IPS-18c (cell line): ENCODE data around the gene ETV6.

Experiments
- H3K4me3 ChIP-seq: 2 replicates; pipeline ENCODE4 v1.7.0; 2013; ENCODE audit warnings: low read depth, mild to moderate bottlenecking, low read length, moderate library complexity; ENCODE audit not compliant: insufficient read depth
- H3K9me3 ChIP-seq: one replicate; pipeline ENCODE4 v1.6.1; 2013; ENCODE audit warnings: mild to moderate bottlenecking, low read length, moderate library complexity; ENCODE audit not compliant: control insufficient read depth, insufficient read depth

The ETV6 gene

DNA sequence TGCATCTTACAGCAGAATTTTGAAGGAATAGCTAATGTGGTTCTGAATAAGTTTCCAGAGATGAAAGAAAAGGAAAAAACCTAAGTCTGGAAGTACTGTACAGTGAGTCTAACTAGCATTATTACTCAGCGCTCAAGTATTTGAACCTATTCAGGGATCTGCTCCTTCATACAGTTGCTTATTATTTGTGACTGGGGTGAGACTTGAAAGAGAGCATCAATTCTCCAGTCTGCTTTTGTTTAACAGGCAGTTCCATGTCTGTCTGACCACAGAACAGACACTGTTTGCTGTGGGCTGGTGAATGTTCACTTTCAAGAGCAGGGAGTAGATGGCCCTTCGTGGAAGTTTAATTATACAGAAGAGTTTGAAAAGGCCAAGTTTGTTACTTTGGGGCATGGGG is 9.3 kb downstream of the ETV6 start:
- no peaks in the 10 kb centered on the region for H3K9me3 ChIP-seq
- no peak overlapping the region for H3K4me3 ChIP-seq

DNA sequence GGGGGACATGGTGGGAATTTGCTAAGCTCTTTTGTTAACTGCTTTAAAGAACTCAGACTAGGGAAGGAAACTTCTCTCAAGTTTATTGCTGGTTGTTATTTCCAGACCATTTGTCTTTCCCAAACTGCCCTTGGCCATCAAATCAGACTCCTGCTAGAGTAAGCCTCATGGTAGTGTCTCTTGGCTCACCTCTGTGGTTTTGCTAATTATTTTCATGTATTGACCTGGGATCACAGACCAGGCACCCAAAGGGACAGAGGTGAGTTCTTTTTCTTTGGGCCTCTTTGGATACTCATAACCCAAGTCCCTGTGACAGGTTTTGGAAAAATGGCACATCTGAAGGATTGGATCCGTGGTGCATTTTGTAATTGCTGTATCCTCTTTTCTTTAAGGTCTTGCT is 11.2 kb downstream of the ETV6 start:
- no peak overlapping the region for H3K4me3 ChIP-seq
- H3K9me3 ChIP-seq: no peaks in the 10 kb centered on the region

DNA sequence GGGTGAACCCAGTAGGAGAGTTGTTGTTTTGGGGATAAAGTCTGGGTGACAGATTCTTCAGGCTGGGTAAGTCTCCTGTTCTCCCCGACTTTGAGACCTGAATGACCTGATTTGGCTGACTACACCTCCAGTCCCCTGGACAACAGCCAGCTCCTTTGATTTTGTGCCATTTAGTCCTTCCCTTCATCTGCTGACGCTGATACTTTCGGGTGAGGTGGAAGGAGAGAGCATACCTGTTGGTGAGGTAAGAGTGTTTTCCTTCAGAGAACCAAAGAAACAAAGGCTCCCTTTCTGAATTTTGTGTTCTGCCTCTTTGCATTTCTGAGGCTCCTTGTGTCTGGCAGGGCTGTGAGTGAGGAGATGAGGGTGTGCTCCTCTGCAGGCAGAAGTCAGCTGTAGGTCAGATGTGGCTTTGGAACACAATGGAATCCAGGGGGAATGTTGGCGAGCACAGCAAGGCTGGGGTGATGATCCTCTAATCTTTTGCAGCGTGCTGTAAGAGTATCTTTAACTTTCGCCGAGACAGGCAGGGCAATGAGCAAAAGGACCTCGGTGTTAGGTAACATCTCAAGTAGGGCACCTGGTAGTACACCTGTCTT is 12.1 kb downstream of the ETV6 start:
- no peaks in the 10 kb centered on the region for H3K9me3 ChIP-seq

DNA sequence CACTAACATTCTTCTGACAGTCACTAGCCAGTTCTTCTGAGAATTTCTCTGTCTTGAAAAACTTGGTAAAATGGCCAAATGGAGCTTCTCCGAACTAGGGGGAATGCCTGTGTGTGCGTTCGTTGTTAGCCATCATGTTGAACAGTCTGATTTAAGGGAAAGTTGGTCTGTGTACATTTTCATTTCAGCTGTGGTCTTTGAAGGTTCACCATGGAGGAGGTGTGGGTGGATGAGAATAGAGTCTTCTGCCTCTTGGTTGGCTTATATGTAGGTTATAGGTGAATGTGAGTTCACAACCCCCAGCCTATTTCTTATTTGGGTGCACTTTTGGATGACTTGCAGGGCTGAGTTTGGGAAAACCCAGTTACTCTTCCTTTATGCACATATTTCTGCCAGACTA is 12.9 kb downstream of the ETV6 start:
- Histone ChIP-seq H3K9me3 (no peaks in the 10 kb centered on the region), H3K4me3 (no peak overlapping the region)

More for the DNA sequence above, 12.1 kb downstream of the ETV6 start:
- no peak overlapping the region for H3K4me3 ChIP-seq

DNA sequence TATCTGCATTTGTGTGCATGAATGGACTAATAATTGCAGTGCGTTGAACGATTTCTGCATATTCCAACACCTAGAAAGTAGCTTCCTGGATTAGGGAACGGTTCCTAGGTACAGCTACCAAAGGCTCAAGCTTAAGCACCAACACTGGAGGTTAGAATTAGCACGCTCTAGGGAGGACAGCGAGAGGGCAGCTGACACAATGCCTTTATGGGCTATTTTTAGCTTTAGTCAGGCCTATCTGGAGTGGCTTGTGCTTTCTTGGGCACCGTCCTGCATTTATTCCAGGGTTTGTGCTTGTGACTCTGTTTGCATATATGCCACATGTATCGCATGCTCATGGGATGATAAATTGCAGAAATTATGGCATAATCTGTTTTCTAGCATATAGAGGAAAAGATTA is 13.7 kb downstream of the ETV6 start:
- H3K9me3 ChIP-seq: no peaks in the 10 kb centered on the region
- H3K4me3 ChIP-seq: no peak overlapping the region

DNA sequence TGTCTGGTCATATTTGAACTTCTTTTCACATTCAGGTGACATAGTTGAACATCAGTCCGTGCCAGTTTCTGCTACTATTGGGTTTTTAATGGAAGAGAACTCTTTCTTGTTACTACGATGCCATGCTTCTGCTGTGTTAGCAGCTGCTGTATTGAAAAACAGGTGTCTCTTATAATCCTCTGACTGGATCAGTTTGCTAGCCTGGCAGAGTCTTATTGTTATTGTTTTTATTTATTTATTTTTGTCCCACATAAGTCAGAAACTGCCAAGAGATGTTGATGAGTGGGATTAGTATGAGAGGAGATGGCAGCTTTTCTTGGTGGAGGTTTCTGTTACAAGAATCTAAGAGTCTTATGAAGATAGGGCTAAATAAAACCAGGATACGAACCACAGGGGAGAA is 14.6 kb downstream of the ETV6 start:
- Histone ChIP-seq H3K9me3 (no peaks in the 10 kb centered on the region), H3K4me3 (no peak overlapping the region)

DNA sequence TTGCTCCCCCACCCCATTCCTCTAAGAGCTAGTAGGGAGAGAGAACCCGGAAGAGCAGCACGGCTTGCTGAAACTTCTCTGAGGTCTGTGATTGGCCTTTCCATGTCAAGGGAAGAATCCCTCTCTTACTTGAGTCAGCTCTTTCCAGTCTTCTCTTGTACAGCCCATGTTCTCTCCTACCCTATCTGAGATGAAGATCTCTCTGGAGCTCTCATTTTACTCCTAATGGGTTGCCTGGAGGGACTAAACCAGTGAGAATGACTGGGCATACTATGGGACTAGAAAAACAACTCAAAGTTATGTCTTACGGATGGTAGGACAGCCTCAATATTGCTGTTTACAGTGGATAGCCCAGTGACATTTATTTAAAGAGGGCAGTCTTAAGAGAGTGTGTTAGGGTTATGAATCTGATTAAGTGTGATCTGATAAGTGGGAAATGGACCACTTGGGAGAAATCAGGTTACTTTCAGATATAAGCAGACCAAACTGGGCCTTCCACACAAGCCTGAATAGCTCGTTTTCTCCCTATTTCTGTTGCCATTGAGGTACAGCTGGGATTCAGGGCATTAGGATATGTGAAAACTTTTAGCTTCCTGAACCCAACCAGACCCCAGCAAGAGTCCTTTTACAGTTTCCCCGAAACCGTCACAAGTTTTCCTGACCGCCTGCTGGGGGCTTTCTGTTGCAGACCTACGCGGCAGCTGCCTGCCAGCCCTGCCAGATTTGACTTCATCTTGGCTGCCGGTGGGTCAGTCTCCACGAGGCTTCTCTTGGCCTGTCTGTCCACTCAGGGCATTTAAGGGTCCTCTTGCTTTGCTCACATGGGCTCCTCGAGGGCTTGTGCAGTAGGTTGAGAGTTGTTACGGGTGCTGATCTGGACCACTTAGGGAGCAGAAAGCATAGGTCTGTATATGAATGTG is 16.9 kb downstream of the ETV6 start:
- H3K9me3 ChIP-seq: no peaks in the 10 kb centered on the region

DNA sequence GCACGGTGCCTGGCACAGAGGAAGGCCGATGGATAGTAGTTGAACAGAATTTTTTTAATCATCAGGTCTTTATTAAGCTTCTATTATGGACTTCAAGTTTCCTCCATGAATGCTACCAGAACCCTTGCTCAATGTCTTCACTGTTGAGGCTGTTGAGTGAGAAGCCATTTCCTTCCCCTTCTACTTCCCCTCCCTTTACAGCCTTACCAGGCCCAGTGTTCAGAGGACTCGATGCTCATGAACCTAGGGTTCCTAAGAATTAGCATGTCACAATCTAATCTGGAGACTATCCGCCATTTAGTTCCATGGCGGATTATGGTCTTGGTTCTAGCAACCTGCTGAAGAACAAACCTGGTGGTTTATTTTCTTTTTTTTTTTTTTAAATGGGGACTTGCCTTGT is 17.7 kb downstream of the ETV6 start:
- no peak overlapping the region for H3K4me3 ChIP-seq
- no peaks in the 10 kb centered on the region for H3K9me3 ChIP-seq

More for the DNA sequence above, 16.9 kb downstream of the ETV6 start:
- H3K4me3 ChIP-seq: no peak overlapping the region

DNA sequence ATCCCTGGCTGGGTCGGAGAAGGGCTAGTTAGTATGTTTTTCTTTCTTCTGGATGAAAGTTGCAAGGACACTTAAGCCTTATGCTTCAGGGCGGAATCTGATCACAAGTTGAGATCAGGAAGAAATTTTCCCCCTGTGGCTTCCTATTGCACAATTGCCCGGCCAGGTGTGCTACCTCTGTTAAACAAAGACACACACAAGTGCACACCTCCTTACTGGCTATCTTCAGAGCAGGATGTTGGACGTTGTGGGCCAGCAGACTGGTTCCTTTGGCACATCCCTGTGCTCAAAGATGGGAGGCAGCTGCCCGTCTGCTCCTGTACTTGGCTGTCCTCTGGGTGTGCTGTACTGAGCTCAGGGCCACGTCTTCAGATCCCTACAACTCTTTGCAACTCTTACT is 19.1 kb downstream of the ETV6 start:
- H3K9me3 ChIP-seq: no peaks in the 10 kb centered on the region
- no peak overlapping the region for H3K4me3 ChIP-seq

DNA sequence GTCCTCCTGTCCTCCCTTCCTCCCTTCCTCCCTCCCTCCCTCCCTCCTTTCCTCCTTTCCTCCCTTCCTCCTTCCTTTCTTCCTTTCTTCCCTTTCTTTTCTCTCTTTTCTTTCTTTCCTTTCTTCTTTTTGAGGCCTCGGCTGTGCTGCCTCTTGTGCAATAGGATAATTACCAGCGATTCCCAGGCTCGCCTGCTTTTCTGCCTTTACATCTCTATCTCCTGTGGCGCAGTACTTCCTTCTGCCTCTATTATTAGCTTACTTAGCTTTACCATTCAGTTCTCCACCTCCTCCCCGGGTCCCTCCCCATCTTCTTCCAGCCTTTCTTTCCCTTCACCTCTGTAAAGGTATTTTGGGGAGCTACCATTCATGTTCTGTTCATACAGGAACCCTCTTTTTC is 19.9 kb downstream of the ETV6 start:
- H3K9me3 ChIP-seq: no peaks in the 10 kb centered on the region
- H3K4me3 ChIP-seq: no peak overlapping the region

DNA sequence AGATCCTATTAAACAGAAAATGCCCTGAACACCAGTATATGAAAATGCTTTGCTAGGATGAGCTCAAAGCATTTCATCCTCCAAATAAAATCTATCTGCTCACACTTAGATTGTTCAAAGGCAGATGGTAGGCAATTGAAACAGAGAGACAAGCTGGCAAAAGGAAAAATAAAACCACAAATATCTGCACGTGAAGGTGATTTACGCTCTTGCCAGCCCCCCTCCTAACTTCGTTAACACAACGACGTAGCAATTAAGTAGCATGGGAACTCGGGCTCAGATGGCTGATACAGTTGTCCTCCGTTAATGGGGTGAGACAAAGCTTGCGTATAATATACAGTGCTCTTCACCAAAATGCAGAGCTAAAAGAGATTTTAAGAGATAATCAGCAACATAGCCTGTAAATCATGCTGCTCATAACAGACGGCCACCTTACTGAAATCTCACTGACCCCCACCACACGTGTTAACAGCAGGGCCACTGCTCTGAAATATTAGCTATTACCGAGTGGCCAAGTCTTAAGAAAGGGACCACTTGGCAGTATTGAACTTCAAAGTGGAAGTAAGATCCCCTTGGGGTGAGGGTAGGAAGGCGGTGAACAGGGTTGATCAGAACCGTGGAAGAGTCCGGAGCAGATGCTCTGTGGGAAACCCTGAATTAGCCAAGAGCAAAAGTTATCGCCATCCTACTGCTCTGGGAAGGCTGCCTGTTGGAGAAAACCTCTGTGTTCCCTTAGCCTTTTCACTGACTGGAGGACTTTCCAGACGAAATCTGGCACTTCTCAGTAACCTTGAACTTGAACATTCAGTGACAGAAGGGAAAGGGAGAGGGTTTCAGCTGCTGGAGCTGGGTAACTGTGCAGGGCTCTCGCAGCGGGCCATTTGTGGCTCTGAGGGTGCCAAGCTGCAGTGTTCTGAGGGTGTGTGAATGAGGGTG is 23.1 kb downstream of the ETV6 start:
- H3K4me3 ChIP-seq: no peak overlapping the region

DNA sequence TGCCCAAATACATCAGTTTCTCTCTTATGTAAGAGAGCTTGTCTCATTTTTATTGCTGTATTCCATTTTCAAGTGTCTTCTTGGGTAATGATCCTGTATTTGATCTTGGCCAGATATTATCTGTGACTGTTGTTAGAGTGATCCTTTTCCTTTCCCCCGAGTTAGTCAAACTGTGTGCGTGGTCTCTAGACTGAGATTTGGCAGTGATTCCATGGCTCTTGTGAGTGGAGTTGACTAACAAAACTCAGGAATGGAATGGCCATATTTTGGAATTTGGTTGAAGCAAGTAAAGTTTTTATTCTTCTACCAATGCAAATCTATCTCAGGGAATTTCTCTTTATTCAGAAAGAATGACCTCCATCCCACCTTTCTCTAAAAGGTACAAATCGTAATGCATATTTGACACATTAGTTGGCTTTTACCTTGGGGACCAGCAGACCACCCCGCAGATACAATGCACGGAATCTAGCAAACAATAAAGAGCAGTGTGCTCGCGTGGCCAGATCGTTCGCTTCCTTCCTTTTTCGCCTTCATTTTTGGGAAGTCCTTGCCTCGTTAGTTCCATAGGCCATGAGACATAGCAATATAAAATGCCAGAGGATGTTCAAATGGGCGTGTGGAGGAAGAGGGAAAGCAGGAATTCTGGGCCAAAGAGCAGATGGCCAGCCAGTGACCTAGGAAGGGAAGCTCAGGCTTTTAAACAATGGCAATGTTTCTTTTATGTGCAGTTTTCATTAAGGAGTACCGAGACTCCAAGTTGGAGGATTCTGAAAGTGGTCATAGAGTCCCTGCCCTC is 24.4 kb downstream of the ETV6 start:
- no peaks in the 10 kb centered on the region for H3K9me3 ChIP-seq
- no peak overlapping the region for H3K4me3 ChIP-seq

More for the DNA sequence above, 23.1 kb downstream of the ETV6 start:
- H3K9me3 ChIP-seq: no peaks in the 10 kb centered on the region

DNA sequence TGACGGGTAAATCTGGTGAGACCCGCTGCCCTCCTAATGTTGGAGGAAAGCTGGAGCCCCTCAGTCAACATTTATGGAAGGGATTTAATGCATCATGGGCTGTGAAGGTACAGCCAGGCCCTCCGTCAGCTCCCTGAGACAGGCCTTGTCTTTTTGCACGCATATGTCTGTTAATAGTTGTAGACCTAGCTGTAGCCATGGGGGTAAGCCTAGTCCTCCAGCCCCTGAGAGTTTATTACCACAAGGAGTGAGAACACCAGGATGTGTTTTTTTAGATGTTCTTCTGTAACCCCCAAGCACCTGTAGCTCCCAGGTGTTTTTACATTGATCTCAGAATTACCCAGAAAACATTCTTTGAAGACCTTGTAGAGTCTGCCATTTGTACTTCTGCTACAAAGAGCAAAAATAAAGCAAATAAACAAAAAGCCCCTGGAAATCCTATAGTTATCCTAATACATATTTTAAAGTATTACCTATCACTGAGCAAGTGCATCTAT is 25.5 kb downstream of the ETV6 start:
- Histone ChIP-seq H3K9me3 (no peaks in the 10 kb centered on the region), H3K4me3 (no peak overlapping the region)

DNA sequence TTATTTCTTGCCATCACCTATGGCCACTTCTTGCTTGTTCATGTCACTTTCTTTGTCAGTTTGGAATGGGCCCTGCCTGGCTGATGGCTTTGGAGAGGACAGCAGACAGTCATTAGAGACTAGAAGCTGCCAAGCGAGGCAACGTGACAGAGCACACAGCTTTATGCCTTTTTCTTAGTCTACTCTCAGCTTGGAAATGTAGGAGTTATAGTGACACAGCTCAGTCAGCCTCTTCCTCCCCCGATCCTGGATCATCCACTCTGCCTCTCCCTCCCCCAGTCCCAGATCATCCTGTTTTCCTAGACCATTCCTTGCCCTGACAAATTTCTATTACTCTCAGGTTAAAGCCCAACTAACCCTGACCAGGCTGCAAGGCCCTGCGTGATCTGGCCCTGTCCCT is 26.6 kb downstream of the ETV6 start:
- no peak overlapping the region for H3K4me3 ChIP-seq
- H3K9me3 ChIP-seq: no peaks in the 10 kb centered on the region

DNA sequence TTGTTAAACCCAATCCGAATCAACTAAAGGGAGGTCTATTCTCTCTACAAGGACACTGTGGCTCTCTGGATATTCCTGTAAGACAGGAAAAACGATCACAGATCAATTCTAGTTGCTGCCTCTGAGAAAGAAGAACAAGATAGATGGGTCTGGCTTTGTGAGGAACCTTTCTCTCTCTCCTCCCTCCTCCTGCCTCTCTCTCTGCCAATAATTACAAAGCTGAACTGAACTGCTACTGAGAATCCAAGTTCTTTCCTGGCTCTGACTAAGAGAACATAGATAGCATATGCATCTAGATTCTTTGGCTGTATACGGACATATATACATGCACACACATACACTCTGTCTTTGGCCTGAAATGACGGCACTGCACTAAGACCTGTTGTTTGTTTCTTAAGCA is 27.6 kb downstream of the ETV6 start:
- no peaks in the 10 kb centered on the region for H3K9me3 ChIP-seq
- no peak overlapping the region for H3K4me3 ChIP-seq

DNA sequence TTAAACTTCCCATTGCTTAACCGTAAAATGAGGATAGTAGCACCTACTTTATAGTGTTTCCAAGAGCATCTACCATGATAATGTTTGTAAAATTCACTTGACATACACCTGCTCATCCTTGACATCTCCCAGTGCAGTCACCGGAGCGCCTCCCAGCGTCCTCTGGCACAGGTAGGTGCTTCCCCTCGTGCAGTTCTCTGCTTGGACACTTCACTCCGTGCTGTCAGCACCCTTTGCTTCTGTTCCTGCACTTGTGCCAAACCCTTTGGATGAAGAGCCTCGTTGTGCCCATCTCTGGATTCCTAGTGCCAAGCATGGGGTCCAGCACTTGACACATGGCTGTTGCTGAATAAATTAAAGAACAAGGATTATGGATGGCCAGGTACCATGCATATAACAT is 28.3 kb downstream of the ETV6 start:
- Histone ChIP-seq H3K9me3 (no peaks in the 10 kb centered on the region), H3K4me3 (no peak overlapping the region)

DNA sequence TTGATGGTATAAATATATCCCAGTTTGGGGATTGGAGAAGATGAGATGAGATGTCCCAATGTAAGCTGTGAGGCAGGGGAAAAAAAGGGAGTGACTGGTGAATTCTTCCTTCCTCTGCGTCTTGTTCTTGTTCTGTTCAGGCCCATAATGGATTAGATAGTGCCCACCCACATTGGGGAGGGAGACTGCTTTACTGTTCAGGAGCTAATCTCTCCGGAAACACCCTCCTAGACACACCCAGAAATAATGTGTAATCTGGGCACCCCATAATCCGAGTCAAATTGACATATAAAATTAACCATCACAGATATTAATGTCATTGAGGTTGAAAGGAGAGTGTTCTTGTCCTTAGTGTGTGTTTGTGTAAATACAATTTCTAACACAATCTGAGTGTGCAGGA is 29.3 kb downstream of the ETV6 start:
- no peaks in the 10 kb centered on the region for H3K9me3 ChIP-seq
- H3K4me3 ChIP-seq: no peak overlapping the region
